Measurements from ENCODE around the gene RASA2. TPM values are rescaled to one million over a fixed set of nuclear protein-coding genes. Genes with fewer than 3 reads are reported as not detected.
"Not testable (repeated sequence)": the region's sequence is repeated elsewhere in the genome, so short reads cannot be mapped to it uniquely, and the experiment has no call there.

The RASA2 gene
- total and polyA plus RNA-seq, 8 donors = 3.2 to 10.7 (median 5.7) TPM

DNA sequence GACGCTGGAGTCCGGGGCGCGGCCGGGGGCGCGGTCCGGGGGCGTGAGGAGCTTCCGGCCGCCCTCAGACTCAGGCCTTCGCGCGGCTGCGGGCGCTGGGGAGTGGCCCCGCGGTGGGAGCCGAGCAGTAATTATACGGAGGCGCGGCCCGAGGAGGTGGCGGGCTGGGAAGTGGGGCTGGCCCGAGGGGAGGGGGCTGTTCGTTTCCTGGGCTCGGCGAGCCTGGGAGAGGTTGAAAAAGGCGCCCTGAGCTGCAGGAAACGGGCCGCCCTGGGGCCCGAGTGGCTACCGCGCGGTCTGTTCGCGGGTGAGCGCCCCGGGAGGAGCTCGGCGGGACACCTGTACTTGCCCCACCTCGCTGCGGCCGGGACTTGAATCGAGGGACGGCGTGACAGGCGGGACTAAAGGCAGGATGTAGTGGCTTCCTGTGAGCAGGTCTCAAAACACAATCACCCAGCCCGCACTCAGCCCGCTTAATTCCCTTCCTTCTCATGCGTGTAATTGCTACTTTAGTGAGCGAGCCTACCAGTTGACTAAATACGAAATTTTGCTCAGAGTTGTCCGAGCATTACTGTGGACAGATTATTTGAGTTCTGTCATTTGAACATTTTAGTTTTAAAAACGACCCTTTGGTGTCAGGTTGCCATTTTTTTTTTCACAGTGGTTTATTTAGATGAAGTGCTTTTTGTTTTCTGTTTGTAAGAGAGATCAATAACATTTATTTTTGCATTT is 860 bp downstream of the RASA2 start:
- intact Hi-C loops (cut with DNase I) = no loop called here
- Histone ChIP-seq H3K4me1 (peaks cover 0 to 7% (median 4%) of the 10 kb centered on the region in 3 donors), H3K9me3 (no peaks in the 10 kb centered on the region), H3K27ac (peak overlapping the region; percentile 83 to 94 (median 90)), H3K36me3 (no peaks in the 10 kb centered on the region), H3K27me3 (no peaks in the 10 kb centered on the region), H3K4me3 (peak overlapping the region; percentile 57 to 90 (median 69))
- FAIRE-seq (no peak), DNase-seq (peak; percentile 68 to 92 (median 78)), ATAC-seq (peak; percentile 75 to 84 (median 80))
- TF ChIP-seq CTCF (IDR thresholded peaks at IDR 0.05) = no peak
- WGBS, 2 donors = 0 to 1% methylated on average over 40 to 55 of the region's 55 CpGs

- intact Hi-C loops (cut with DNase I) = no loop called here
- FAIRE-seq = no peak
- no peak for ATAC-seq
Measured at GRCh38 chr3:141489203-141489602, 2.4 kb downstream of the RASA2 start.

DNA sequence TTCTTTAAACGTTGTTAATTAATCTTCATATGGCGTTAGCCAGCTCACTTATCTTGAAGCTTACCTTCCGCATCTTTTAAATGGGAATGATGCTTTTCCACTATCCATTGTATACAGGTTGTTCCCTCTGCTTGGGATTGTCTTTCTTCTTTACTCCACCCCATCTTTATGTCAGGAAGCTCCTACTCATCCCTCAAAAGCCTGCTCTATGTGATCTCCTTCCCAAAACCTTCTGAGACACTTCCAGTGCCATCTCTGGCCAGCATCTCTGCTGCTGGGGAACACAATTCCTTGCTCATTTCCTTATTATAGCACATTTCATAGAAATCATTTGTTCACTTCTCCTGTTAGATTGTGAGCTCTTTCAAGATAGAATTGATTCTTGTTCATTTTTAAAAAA is 4.3 kb downstream of the RASA2 start:
- ATAC-seq (no peak), FAIRE-seq (no peak), DNase-seq (no peak)
- TF ChIP-seq CTCF (IDR thresholded peaks at IDR 0.05) = no peak
- Histone ChIP-seq H3K4me3 (no peak overlapping the region), H3K27ac (no peak overlapping the region), H3K27me3 (no peaks in the 10 kb centered on the region), H3K4me1 (peaks cover 0 to 7% (median 4%) of the 10 kb centered on the region in 3 donors), H3K9me3 (no peaks in the 10 kb centered on the region), H3K36me3 (no peaks in the 10 kb centered on the region)
- 86 to 87% methylated on average over 3 of the region's 3 CpGs for WGBS, 2 donors
- intact Hi-C loops (cut with DNase I) = no loop called here

More at GRCh38 chr3:141489203-141489602, 2.4 kb downstream of the RASA2 start:
- TF ChIP-seq CTCF (IDR thresholded peaks at IDR 0.05) = no peak
- peaks cover 0 to 7% (median 4%) of the 10 kb centered on the region in 3 donors for H3K4me1 ChIP-seq
- H3K27ac ChIP-seq = no peak overlapping the region
- H3K4me3 ChIP-seq = no peak overlapping the region
- no peaks in the 10 kb centered on the region for H3K9me3 ChIP-seq
- no peaks in the 10 kb centered on the region for H3K27me3 ChIP-seq
- WGBS, 2 donors = 63 to 72% methylated on average over 1 of the region's 1 CpG
- DNase-seq = no peak
- H3K36me3 ChIP-seq = no peaks in the 10 kb centered on the region

GRCh38 chr3:141491929-141492328 is 5.1 kb downstream of the RASA2 start:
- no peak for FAIRE-seq
- WGBS, 2 donors = 46 to 51% methylated on average over 1 of the region's 1 CpG
- ATAC-seq = no peak
- no peak for TF ChIP-seq CTCF (IDR thresholded peaks at IDR 0.05)
- Histone ChIP-seq H3K9me3 (no peaks in the 10 kb centered on the region), H3K36me3 (no peaks in the 10 kb centered on the region), H3K4me3 (no peak overlapping the region), H3K27ac (no peak overlapping the region), H3K4me1 (peaks cover 0 to 7% (median 4%) of the 10 kb centered on the region in 3 donors), H3K27me3 (no peaks in the 10 kb centered on the region)
- intact Hi-C loops (cut with DNase I) = no loop called here
- no peak for DNase-seq

- DNase-seq (no peak), ATAC-seq (no peak), FAIRE-seq (no peak)
- H3K36me3 ChIP-seq = no peaks in the 10 kb centered on the region
- 91 to 96% methylated on average over 1 of the region's 1 CpG for WGBS, 2 donors
- intact Hi-C loops (cut with DNase I) = no loop called here
- H3K27me3 ChIP-seq = no peaks in the 10 kb centered on the region
- no peak overlapping the region for H3K27ac ChIP-seq
- peaks cover 0 to 5% (median 4%) of the 10 kb centered on the region in 3 donors for H3K4me1 ChIP-seq
- no peak for TF ChIP-seq CTCF (IDR thresholded peaks at IDR 0.05)
- H3K4me3 ChIP-seq = no peak overlapping the region
- no peaks in the 10 kb centered on the region for H3K9me3 ChIP-seq
Measured at GRCh38 chr3:141493184-141493583, 6.4 kb downstream of the RASA2 start.

DNA sequence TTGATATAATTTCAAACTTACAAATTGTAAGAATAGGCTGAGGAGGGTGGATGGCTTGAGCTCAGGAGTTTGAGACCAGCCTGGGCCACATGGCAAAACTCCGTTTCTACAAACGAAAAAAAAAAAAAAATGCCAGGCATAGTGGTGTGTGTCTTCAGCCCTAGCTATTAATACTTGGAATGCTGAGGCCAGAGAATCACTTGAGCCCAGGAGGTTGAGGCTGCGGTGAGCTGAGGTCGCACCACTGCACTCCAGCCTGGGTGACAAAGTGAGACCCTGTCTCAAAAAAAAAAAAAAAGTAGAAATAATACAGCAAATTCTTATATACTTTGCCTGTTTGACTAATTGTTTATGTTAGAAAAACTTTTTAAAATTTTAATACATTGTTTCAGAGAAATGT is 10.8 kb downstream of the RASA2 start:
- ATAC-seq; DNase-seq; H3K27me3 ChIP-seq; H3K9me3 ChIP-seq; H3K4me3 ChIP-seq; intact Hi-C loops (cut with DNase I); H3K27ac ChIP-seq; H3K36me3 ChIP-seq; FAIRE-seq; H3K4me1 ChIP-seq: not testable (repeated sequence)
- 87 to 92% methylated on average over 4 of the region's 4 CpGs for WGBS, 2 donors
